Stimulated activated CD8-positive, alpha-beta memory T cell treated with anti-CD3 and anti-CD28 coated beads, Interleukin-12 subunit alpha, Interleukin-12 subunit beta, amount 100 ng/mL, for 24 hours (primary cell): Measurements from ENCODE around the gene SEPTIN12.
"Not testable (repeated sequence)": the region's sequence is repeated elsewhere in the genome, so short reads cannot be mapped to it uniquely, and the experiment has no call there.

Source experiments
- DNase-seq: peaks from one replicate; pipeline ENCODE4 v3.0.0-alpha.2; 2020; ENCODE audit errors: extremely low read depth

Gene SEPTIN12

GRCh38 chr16:4753227-4753626 lies 34.9 kb downstream of the SEPTIN12 start:
- no peak for DNase-seq

- no peak for DNase-seq
Observed at GRCh38 chr16:4752351-4753100, 35.6 kb downstream of the SEPTIN12 start.

GRCh38 chr16:4750896-4751295 lies 37.2 kb downstream of the SEPTIN12 start:
- DNase-seq = no peak

GRCh38 chr16:4749700-4750257 lies 38.4 kb downstream of the SEPTIN12 start:
- no peak for DNase-seq

GRCh38 chr16:4748682-4749411 lies 39.3 kb downstream of the SEPTIN12 start:
- no peak for DNase-seq

GRCh38 chr16:4747906-4748681 lies 40.1 kb downstream of the SEPTIN12 start:
- no peak for DNase-seq

- no peak for DNase-seq
Observed at GRCh38 chr16:4746991-4747574, 41.1 kb downstream of the SEPTIN12 start.

- DNase-seq = no peak
Observed at GRCh38 chr16:4746215-4746614, 41.9 kb downstream of the SEPTIN12 start.

GRCh38 chr16:4745274-4745569 lies 42.9 kb downstream of the SEPTIN12 start:
- DNase-seq = no peak

- no peak for DNase-seq
Observed at GRCh38 chr16:4744555-4745273, 43.4 kb downstream of the SEPTIN12 start.

GRCh38 chr16:4743226-4743878 lies 44.8 kb downstream of the SEPTIN12 start:
- no peak for DNase-seq

- not testable (repeated sequence) for DNase-seq
Observed at GRCh38 chr16:4738370-4738769, 49.8 kb downstream of the SEPTIN12 start.

GRCh38 chr16:4737545-4737944 lies 50.6 kb downstream of the SEPTIN12 start:
- DNase-seq = no peak

- DNase-seq = no peak
Observed at GRCh38 chr16:4736546-4736945, 51.6 kb downstream of the SEPTIN12 start.

GRCh38 chr16:4734730-4735535 lies 53.2 kb downstream of the SEPTIN12 start:
- peak; percentile 90 for DNase-seq

GRCh38 chr16:4734063-4734729 lies 53.9 kb downstream of the SEPTIN12 start, which contains the start of the genes ANKS3 and DNAAF8:
Gene ANKS3, minus strand, starts transcription at chr16:4734271. Its CDS starts 4,122 bp downstream, at chr16:4730149.
Gene DNAAF8, plus strand, starts transcription at chr16:4734537. Its CDS starts 1,978 bp downstream, at chr16:4736515.
- peak; percentile 65 for DNase-seq

- no peak for DNase-seq
Observed at GRCh38 chr16:4733747-4734062, 54.4 kb downstream of the SEPTIN12 start.

- no peak for DNase-seq
Observed at GRCh38 chr16:4733211-4733742, 54.9 kb downstream of the SEPTIN12 start.

- DNase-seq = no peak
Observed at GRCh38 chr16:4729876-4730275, 58.3 kb downstream of the SEPTIN12 start.
